Peyer's patch (tissue), 4 donors: Measurements from ENCODE around the gene MASP1.

Source experiments
- CTCF ChIP-seq, 6 experiments: fragments of 450-650 bp in 4 of 6; fragments of 200-600 bp in 2 of 6; sonication (generic) in 1 of 6; IDR thresholded peaks; one replicate each; pipeline ENCODE4 v1.5.1; 2017 to 2019; ENCODE audit warnings: antibody characterized with exemption in 6 of 6, mild to moderate bottlenecking in 3 of 6, moderate library complexity in 1 of 6
- POLR2A ChIP-seq, 2 donors: fragments of 450-650 bp; IDR thresholded peaks; one replicate each; pipeline ENCODE4 v1.5.1; 2017; ENCODE audit warnings: antibody characterized with exemption in 2 of 2, mild to moderate bottlenecking in 2 of 2, moderate library complexity in 2 of 2

GRCh38 chr3:187274977-187275338, 16.6 kb downstream of the MASP1 start:
- TF ChIP-seq CTCF (IDR thresholded peaks at IDR 0.05) (no peak), POLR2A (IDR thresholded peaks at IDR 0.05) (no peak)
